Panc1 (cell line): ENCODE data around the gene TULP3. TPM values are rescaled to one million over a fixed set of nuclear protein-coding genes. Genes with fewer than 3 reads are reported as not detected.

Experiments
- ATAC-seq: fragments of 200-7000 bp; cut with Tn5 transposase; 2 replicates; pipeline ENCODE4 v1.9.1; 2020; ENCODE audit warnings: mild to moderate bottlenecking, moderate library complexity
- BruUV-seq: library from RNA; stranded (reverse); fragments of 400-500 nt; replicated peaks from 2 replicates; lab custom pipeline; 2021; lab: Mats Ljungman, UMichigan
- CTCF ChIA-PET: fragments of 300-600 bp; sonication (Branson Sonifier 250); formaldehyde crosslinking; loops from one replicate; lab custom pipeline; 2022; ENCODE audit warnings: antibody characterized with exemption; lab: Charles Lee
- POLR2A ChIA-PET: fragments of 300-600 bp; sonication (Branson Sonifier 250); formaldehyde crosslinking; loops from one replicate; lab custom pipeline; 2022; ENCODE audit warnings: antibody characterized with exemption; lab: Charles Lee
- DNase-seq: peaks from one replicate; pipeline ENCODE4 v3.0.0-alpha.2; 2010; ENCODE audit warnings: low read depth, low spot score
- H3K27ac ChIP-seq: 2 replicates; pipeline ENCODE4 v1.5.1; 2011; ENCODE audit warnings: mild to moderate bottlenecking, low read length, inconsistent platforms
- H3K27me3 ChIP-seq: fragments of 200-500 bp; sonication (Bioruptor generic); 2 replicates; pipeline ENCODE4 v1.6.0; 2014; ENCODE audit warnings: low read length, inconsistent platforms; ENCODE audit not compliant: control insufficient read depth, insufficient read depth
- H3K36me3 ChIP-seq: fragments of 200-500 bp; sonication (Bioruptor generic); 2 replicates; pipeline ENCODE4 v1.5.1; 2014; ENCODE audit warnings: inconsistent platforms, mild to moderate bottlenecking, low read length, moderate library complexity; ENCODE audit not compliant: control insufficient read depth, insufficient read depth
- H3K4me1 ChIP-seq: 2 replicates; pipeline ENCODE4 v1.5.1; 2011; ENCODE audit warnings: inconsistent platforms, mild to moderate bottlenecking, low read length, moderate library complexity; ENCODE audit not compliant: control insufficient read depth, insufficient read depth
- H3K4me3 ChIP-seq, 2 experiments: 2 replicates each; pipeline ENCODE4 v1.5.1; 2011 to 2012; ENCODE audit warnings: low read depth in 2 of 2, low read length in 2 of 2, mild to moderate bottlenecking in 2 of 2, inconsistent platforms in 1 of 2, moderate library complexity in 1 of 2
- H3K9me3 ChIP-seq: fragments of 200-500 bp; sonication (Bioruptor generic); 2 replicates; pipeline ENCODE4 v1.5.1; 2014; ENCODE audit warnings: low read depth, mild to moderate bottlenecking, inconsistent platforms, low read length, moderate library complexity; ENCODE audit not compliant: control insufficient read depth, insufficient read depth
- POLR2AphosphoS5 ChIP-seq: IDR thresholded peaks from 2 replicates; pipeline ENCODE4 v1.6.1; 2012; ENCODE audit warnings: mild to moderate bottlenecking, low read depth, low read length, moderate library complexity
- SIN3A ChIP-seq: IDR thresholded peaks from 2 replicates; pipeline ENCODE4 v1.6.1; 2012; ENCODE audit warnings: low read depth, mild to moderate bottlenecking, low read length, moderate library complexity, borderline replicate concordance; ENCODE audit not compliant: insufficient read depth
- TCF7L2 ChIP-seq: IDR thresholded peaks from 2 replicates; pipeline ENCODE4 v1.6.1; 2011; ENCODE audit warnings: mild to moderate bottlenecking, low read depth, low read length, inconsistent platforms
- in situ Hi-C: cut with HindIII; loops from 2 replicates; pipeline ENCODE4 v1.10.0; 2016; ENCODE audit warnings: low sequenced_read_pairs, low pct_unique_long_range_greater_than_20kb
- intact Hi-C: fragments of 100-400 bp; cut with micrococcal nuclease; formaldehyde crosslinking; loops from one replicate; pipeline ENCODE4 v1.10.0; 2022; ENCODE audit not compliant: unreplicated experiment
- total RNA-seq: library from RNA; stranded (reverse); gene quantifications from one replicate; pipeline ENCODE4 v1.2.1, GENCODE V29; 2021; ENCODE audit not compliant: unreplicated experiment
- TF ChIP-seq, protein P1 (sequence below): fragments of 450-650 bp; IDR thresholded peaks from 2 replicates; pipeline ENCODE4 v1.5.1; 2017; ENCODE audit warnings: mild to moderate bottlenecking
- TF ChIP-seq, protein P2 (sequence below), 2 experiments: IDR thresholded peaks; 2 replicates each; pipeline ENCODE4 v1.6.1; 2011 to 2012; ENCODE audit warnings: low read depth in 2 of 2, control low read depth in 1 of 2, low read length in 1 of 2, mild to moderate bottlenecking in 1 of 2, moderate library complexity in 1 of 2; ENCODE audit not compliant: insufficient read depth in 1 of 2

Gene TULP3
- total RNA-seq, 1 experiment from 2014 or later: 29.3 TPM

DNA sequence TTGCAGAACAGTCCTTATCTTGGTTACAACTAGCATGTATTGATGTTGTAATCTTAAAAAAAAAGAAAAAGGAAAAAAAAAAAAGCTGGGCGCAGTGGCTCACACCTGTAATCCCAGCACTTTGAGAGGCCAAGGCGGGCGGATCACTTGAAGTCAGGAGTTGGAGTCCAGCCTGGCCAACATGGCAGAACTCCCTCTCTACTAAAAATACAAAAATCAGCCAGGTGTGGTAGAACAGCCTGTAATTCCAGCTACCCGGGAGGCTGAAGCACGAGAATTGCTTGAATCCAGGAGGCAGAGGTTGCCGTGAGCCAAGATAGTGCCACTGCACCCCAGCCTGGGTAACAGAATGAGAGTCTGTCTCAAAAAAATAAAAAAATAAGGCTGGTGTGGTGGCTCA is 42.9 kb downstream of the TULP3 start:
- Histone ChIP-seq H3K36me3 (peaks cover 11% of the 10 kb centered on the region), H3K27me3 (no peaks in the 10 kb centered on the region), H3K4me3 (no peak overlapping the region), H3K4me1 (no peaks in the 10 kb centered on the region), H3K27ac (no peak overlapping the region), H3K9me3 (no peaks in the 10 kb centered on the region)
- TF ChIP-seq POLR2AphosphoS5 (no peak), TCF7L2 (no peak), SIN3A (no peak)
- TF ChIP-seq, protein P1, sequence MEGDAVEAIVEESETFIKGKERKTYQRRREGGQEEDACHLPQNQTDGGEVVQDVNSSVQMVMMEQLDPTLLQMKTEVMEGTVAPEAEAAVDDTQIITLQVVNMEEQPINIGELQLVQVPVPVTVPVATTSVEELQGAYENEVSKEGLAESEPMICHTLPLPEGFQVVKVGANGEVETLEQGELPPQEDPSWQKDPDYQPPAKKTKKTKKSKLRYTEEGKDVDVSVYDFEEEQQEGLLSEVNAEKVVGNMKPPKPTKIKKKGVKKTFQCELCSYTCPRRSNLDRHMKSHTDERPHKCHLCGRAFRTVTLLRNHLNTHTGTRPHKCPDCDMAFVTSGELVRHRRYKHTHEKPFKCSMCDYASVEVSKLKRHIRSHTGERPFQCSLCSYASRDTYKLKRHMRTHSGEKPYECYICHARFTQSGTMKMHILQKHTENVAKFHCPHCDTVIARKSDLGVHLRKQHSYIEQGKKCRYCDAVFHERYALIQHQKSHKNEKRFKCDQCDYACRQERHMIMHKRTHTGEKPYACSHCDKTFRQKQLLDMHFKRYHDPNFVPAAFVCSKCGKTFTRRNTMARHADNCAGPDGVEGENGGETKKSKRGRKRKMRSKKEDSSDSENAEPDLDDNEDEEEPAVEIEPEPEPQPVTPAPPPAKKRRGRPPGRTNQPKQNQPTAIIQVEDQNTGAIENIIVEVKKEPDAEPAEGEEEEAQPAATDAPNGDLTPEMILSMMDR: no peak
- TF ChIP-seq, protein P2, sequence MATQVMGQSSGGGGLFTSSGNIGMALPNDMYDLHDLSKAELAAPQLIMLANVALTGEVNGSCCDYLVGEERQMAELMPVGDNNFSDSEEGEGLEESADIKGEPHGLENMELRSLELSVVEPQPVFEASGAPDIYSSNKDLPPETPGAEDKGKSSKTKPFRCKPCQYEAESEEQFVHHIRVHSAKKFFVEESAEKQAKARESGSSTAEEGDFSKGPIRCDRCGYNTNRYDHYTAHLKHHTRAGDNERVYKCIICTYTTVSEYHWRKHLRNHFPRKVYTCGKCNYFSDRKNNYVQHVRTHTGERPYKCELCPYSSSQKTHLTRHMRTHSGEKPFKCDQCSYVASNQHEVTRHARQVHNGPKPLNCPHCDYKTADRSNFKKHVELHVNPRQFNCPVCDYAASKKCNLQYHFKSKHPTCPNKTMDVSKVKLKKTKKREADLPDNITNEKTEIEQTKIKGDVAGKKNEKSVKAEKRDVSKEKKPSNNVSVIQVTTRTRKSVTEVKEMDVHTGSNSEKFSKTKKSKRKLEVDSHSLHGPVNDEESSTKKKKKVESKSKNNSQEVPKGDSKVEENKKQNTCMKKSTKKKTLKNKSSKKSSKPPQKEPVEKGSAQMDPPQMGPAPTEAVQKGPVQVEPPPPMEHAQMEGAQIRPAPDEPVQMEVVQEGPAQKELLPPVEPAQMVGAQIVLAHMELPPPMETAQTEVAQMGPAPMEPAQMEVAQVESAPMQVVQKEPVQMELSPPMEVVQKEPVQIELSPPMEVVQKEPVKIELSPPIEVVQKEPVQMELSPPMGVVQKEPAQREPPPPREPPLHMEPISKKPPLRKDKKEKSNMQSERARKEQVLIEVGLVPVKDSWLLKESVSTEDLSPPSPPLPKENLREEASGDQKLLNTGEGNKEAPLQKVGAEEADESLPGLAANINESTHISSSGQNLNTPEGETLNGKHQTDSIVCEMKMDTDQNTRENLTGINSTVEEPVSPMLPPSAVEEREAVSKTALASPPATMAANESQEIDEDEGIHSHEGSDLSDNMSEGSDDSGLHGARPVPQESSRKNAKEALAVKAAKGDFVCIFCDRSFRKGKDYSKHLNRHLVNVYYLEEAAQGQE (IDR thresholded peaks at IDR 0.05; ENCODE audit: insufficient read depth in 1 of 2, low read depth in 2 of 2, low read length in 1 of 2): no peak
- BruUV-seq: no TSS peak
- ChIA-PET CTCF (no interaction called here), POLR2A (no interaction called here)
- DNase-seq: no peak
- in situ Hi-C loops (no loop called here), intact Hi-C loops (no loop called here)
- no peak for ATAC-seq

DNA sequence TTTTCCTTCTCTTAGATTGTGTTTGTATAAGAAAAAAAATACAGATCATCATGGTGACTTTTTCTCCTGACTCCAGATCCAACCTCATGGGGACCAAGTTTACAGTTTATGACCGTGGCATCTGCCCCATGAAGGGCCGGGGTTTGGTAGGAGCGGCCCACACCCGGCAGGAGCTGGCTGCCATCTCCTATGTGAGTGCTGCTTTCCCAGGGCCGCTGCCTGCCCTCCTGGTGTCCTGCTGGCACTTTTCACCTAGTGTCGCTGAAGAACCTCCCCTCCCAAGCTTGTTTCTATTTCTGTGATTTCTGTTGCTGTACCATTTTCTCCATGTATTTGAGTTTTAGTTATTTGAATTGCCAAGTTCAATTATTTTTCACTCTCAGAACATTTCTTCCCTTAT is 43.7 kb downstream of the TULP3 start:
- ChIA-PET POLR2A (no interaction called here), CTCF (no interaction called here)
- Histone ChIP-seq H3K9me3 (no peaks in the 10 kb centered on the region), H3K4me1 (no peaks in the 10 kb centered on the region), H3K36me3 (peaks cover 11% of the 10 kb centered on the region), H3K27me3 (no peaks in the 10 kb centered on the region), H3K27ac (no peak overlapping the region), H3K4me3 (no peak overlapping the region)
- BruUV-seq: no TSS peak
- intact Hi-C loops (no loop called here), in situ Hi-C loops (no loop called here)
- TF ChIP-seq POLR2AphosphoS5: no peak
- TF ChIP-seq, protein P1: no peak
- TF ChIP-seq TCF7L2: no peak
- TF ChIP-seq SIN3A: no peak
- TF ChIP-seq, protein P2 (IDR thresholded peaks at IDR 0.05; ENCODE audit: insufficient read depth in 1 of 2, low read depth in 2 of 2, low read length in 1 of 2): no peak
- ATAC-seq (no peak), DNase-seq (no peak)
